Keratinocyte (primary cell): ENCODE results near the gene NPAS3.

Source experiments
- CTCF ChIP-seq, 3 experiments: IDR thresholded peaks in 1 of 3; conservative IDR thresholded peaks in 1 of 3; optimal IDR thresholded peaks in 1 of 3; 2 replicates in 2 of 3; 3 replicates in 1 of 3; pipeline versions ENCODE3 to v1.5.1; 2011; ENCODE audit warnings: low read length in 3 of 3, mild to moderate bottlenecking in 3 of 3, moderate library complexity in 2 of 3, control low read depth in 1 of 3, inconsistent platforms in 1 of 3; ENCODE audit not compliant: insufficient read depth in 2 of 3; ENCODE audit errors: extremely low read depth in 1 of 3
- EZH2 ChIP-seq: IDR thresholded peaks from one replicate; pipeline ENCODE4 v1.6.1; 2012; ENCODE audit warnings: inconsistent platforms, mild to moderate bottlenecking, low read length, moderate library complexity

DNA sequence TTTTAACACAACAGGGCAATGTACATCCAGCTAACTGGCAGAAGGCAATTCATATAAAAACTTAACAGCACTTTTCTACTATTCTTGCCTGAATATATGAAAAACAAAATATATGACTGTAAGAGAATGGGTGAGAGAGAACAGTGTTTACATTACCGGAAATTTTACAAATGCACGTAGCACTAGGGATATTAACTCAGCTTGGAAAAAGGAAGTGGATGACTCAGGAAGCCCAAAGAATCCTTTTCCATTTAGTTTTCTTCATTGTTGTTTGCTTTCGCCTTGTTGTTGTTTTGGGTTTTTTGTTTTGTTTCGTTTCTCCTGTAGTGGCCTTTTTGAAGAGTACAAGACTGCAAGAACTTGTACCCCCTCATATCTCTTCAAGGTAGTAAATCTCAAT, 716.7 kb downstream of the NPAS3 start:
- no peak for TF ChIP-seq CTCF (optimal IDR thresholded peaks at IDR 0.05 in 1 of 3, IDR thresholded peaks at IDR 0.05 in 1 of 3, conservative IDR thresholded peaks at IDR 0.05 in 1 of 3; ENCODE audit: extremely low read depth in 1 of 3, insufficient read depth in 2 of 3, low read length in 3 of 3)
- no peak for TF ChIP-seq EZH2
